ENCODE data around the gene DIS3L2. TPM values are rescaled to one million over a fixed set of nuclear protein-coding genes. Genes with fewer than 3 reads are reported as not detected.
A peak's percentile ranks its signal among the peaks of the same experiment; 100 is the strongest.
"Not testable (repeated sequence)": the region's sequence is repeated elsewhere in the genome, so short reads cannot be mapped to it uniquely, and the experiment has no call there.

The DIS3L2 gene
- total RNA-seq, 1 experiment from 2014 or later, result 32.6 TPM

DNA sequence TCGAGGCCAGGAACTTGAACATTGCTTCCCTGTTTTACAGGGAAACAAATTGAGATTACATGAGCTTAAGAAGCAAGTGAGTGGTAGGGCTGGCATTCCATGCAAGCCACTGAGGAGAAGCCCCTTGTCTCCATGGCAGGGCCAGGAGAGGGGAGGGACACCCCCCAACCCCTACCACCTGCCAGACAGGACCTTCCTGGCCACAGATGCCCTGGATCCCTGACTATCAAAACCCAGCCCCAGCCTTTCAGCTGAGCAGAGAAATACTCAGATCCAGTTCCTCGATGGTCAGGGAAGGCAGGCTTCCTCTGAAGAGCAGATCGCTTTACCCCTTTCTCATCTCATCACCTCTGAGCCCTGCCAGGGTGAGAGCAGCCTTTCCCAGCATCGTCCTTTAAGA is 363.3 kb downstream of the DIS3L2 start:
- Mint-ChIP-seq H3K4me1 (ENCODE audit: insufficient read depth, unreplicated experiment) (no peaks in the 10 kb centered on the region), H3K27me3 (ENCODE audit: insufficient read depth, unreplicated experiment) (no peaks in the 10 kb centered on the region), H3K36me3 (ENCODE audit: insufficient read depth, unreplicated experiment) (no peaks in the 10 kb centered on the region), H3K4me3 (ENCODE audit: unreplicated experiment) (no peak overlapping the region), H3K27ac (ENCODE audit: low read depth, unreplicated experiment) (no peak overlapping the region), H3K9me3 (ENCODE audit: unreplicated experiment) (no peaks in the 10 kb centered on the region)
- intact Hi-C loops (cut with micrococcal nuclease), result no loop called here
- ChIA-PET POLR2A (no interaction called here), CTCF (interaction anchor here (0.6 to 3.0 kb wide), 7 partner anchors 14 to 473 kb away, joined by 3 to 9 read pairs (median 3); no protein-coding TSS in a partner anchor)
- no TSS peak for BruUV-seq (replicated peaks)
- TF ChIP-seq, protein P1, sequence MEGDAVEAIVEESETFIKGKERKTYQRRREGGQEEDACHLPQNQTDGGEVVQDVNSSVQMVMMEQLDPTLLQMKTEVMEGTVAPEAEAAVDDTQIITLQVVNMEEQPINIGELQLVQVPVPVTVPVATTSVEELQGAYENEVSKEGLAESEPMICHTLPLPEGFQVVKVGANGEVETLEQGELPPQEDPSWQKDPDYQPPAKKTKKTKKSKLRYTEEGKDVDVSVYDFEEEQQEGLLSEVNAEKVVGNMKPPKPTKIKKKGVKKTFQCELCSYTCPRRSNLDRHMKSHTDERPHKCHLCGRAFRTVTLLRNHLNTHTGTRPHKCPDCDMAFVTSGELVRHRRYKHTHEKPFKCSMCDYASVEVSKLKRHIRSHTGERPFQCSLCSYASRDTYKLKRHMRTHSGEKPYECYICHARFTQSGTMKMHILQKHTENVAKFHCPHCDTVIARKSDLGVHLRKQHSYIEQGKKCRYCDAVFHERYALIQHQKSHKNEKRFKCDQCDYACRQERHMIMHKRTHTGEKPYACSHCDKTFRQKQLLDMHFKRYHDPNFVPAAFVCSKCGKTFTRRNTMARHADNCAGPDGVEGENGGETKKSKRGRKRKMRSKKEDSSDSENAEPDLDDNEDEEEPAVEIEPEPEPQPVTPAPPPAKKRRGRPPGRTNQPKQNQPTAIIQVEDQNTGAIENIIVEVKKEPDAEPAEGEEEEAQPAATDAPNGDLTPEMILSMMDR (IDR thresholded peaks at IDR 0.05; ENCODE audit: unreplicated experiment), result no peak
- no peak for DNase-seq (ENCODE audit: unreplicated experiment)

DNA sequence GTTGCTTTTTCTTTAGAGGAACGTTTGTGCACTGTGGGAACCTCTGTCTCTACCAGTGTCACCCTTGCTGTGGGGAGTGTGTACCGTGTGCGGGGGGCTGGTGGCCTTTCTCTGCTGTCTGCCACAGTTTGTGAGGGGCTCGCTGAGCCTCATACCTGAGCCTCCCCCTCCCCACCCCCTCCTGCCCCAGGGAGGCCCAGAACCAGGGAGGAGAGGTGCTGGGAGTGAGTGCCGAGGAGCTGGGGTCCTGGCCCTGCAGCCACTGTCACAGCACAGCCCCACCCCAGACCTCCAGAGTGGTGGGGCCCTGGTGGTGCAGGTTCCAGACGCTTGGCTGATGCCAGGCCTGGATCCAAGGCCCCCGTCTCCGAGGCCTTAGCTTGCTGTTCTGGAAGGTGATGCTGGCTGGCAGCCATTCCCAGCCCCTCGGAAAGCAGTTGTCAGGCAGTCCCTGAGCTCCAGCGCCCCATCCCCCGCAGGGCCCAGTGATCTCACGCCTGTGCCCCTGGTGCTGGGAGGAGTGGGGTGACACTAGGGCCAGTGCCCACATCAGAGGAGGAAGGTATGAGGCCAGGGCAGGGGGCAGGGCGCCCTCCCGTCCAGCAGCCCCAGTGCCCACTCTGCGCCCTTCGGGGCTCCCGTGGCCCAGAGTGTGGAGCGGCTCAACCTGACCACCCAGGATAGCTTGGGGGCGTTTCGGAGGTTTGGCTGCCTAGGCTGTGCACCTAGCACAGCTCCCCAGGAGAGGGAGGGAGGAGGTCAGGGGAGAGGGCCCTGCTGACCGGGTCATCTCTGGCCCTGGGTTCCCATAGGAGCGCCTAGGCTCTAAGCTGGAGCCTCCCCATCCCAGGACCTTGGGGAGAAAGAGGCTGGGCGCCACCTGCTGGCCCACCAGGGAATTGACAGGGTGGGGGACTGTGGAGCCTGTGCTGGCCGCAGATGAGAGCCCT is 364.1 kb downstream of the DIS3L2 start:
- no TSS peak for BruUV-seq (replicated peaks)
- no peak overlapping the region for H3K27ac Mint-ChIP-seq (ENCODE audit: low read depth, unreplicated experiment)
- intact Hi-C loops (cut with micrococcal nuclease), result no loop called here
- TF ChIP-seq, protein P1 (IDR thresholded peaks at IDR 0.05; ENCODE audit: unreplicated experiment), result peak; percentile 75
- no peaks in the 10 kb centered on the region for H3K27me3 Mint-ChIP-seq (ENCODE audit: insufficient read depth, unreplicated experiment)
- H3K4me3 Mint-ChIP-seq (ENCODE audit: unreplicated experiment), result no peak overlapping the region
- H3K36me3 Mint-ChIP-seq (ENCODE audit: insufficient read depth, unreplicated experiment), result no peaks in the 10 kb centered on the region
- ChIA-PET CTCF (interaction anchor here (0.6 to 3.0 kb wide), 31 partner anchors 10 to 445 kb away, joined by 3 to 14 read pairs (median 4); no protein-coding TSS in a partner anchor), POLR2A (no interaction called here)
- peak; percentile 43 for DNase-seq (ENCODE audit: unreplicated experiment)
- H3K4me1 Mint-ChIP-seq (ENCODE audit: insufficient read depth, unreplicated experiment), result no peaks in the 10 kb centered on the region
- no peaks in the 10 kb centered on the region for H3K9me3 Mint-ChIP-seq (ENCODE audit: unreplicated experiment)

DNA sequence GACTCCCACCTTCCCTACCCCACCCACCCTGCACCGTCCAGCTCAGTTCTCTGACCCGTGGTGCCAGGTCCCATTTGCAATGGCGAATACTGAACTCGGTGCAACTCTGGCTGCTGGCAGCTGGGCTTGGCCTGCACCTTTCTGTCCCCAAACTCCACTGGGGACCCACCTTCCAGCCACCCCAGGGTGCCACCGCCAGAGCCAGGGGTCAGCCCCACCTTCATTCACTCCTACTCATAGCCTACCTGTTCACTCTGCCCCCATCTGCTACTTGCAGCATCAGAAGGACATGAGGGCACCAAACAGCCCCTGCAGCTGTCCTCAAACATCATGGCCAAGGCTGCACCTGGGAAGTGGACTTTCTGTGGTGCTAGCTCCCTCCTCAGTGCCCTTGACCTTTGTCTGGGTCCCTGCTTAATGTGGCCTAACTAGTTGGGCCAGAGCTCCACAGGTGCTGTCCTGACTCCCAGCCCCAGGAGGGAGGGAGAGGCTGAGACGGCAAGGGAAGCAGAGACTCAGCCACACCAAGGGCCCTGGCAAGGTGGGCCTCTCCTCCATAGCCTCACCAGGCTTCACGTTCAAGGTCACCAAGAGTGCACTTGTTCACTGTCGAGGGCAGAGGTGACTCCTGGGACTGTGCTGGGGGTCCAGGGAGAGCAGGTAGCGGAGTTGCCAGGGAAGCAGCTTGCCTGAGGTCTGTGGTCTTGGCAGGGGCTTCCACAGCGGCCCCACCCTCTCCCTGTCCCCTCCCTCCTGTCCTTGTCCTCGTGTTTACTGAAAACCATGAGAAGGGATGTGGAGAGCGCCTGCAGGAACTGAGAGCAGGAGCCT is 365.0 kb downstream of the DIS3L2 start:
- H3K4me3 Mint-ChIP-seq (ENCODE audit: unreplicated experiment); POLR2A ChIA-PET; H3K9me3 Mint-ChIP-seq (ENCODE audit: unreplicated experiment); H3K27ac Mint-ChIP-seq (ENCODE audit: low read depth, unreplicated experiment); H3K4me1 Mint-ChIP-seq (ENCODE audit: insufficient read depth, unreplicated experiment); DNase-seq (ENCODE audit: unreplicated experiment); H3K27me3 Mint-ChIP-seq (ENCODE audit: insufficient read depth, unreplicated experiment); H3K36me3 Mint-ChIP-seq (ENCODE audit: insufficient read depth, unreplicated experiment); BruUV-seq (replicated peaks): not testable (repeated sequence)
- intact Hi-C loops (cut with micrococcal nuclease), result loop anchor here (1.0 kb wide), 2 partner anchors 401 to 420 kb away; no protein-coding TSS in a partner anchor
- TF ChIP-seq, protein P1 (IDR thresholded peaks at IDR 0.05; ENCODE audit: unreplicated experiment), result peak; percentile 23
- CTCF ChIA-PET, result interaction anchor here (0.6 to 3.0 kb wide), 32 partner anchors 9 to 446 kb away, joined by 3 to 14 read pairs (median 4); no protein-coding TSS in a partner anchor
